HEK293 (cell line): Measurements from ENCODE around the gene ZFYVE28.

Experiments
- CTCF ChIA-PET: fragments of 350-600 bp; formaldehyde crosslinking; extraction: SDS; loops from one replicate; lab custom pipeline; 2021; ENCODE audit warnings: antibody characterized with exemption; lab: Yijun Ruan, JAX
- POLR2A ChIA-PET: fragments of 300-600 bp; formaldehyde crosslinking; extraction: SDS; loops from one replicate; lab custom pipeline; 2020; ENCODE audit warnings: antibody characterized with exemption, inconsistent platforms; lab: Yijun Ruan, JAX
- H3K27ac ChIP-seq: fragments of 200-500 bp; sonication (Bioruptor generic); 2 replicates; pipeline ENCODE4 v1.5.1; 2014; ENCODE audit warnings: low read depth, low read length, control low read depth, inconsistent platforms; ENCODE audit errors: extremely low read depth
- H3K36me3 ChIP-seq, 2 experiments: fragments of 200-500 bp in 1 of 2; sonication (Bioruptor generic) in 1 of 2; 1 replicate in 1 of 2; 2 replicates in 1 of 2; pipeline ENCODE4 v1.5.1; 2014 to 2017; ENCODE audit warnings: inconsistent platforms in 2 of 2, low read length in 2 of 2; ENCODE audit not compliant: control insufficient read depth in 2 of 2, insufficient read depth in 1 of 2
- H3K4me1 ChIP-seq: fragments of 200-500 bp; sonication (Bioruptor generic); 2 replicates; pipeline ENCODE4 v1.5.1; 2014; ENCODE audit warnings: mild to moderate bottlenecking, low read length, inconsistent platforms; ENCODE audit not compliant: control insufficient read depth, insufficient read depth
- H3K4me3 ChIP-seq: 2 replicates; pipeline ENCODE4 v1.5.1; 2011; ENCODE audit warnings: low read depth, mild to moderate bottlenecking, control low read depth, low read length, moderate library complexity
- H3K9me3 ChIP-seq: fragments of 200-500 bp; sonication (Bioruptor generic); 2 replicates; pipeline ENCODE4 v1.5.1; 2014; ENCODE audit warnings: low read depth, low read length, inconsistent platforms; ENCODE audit not compliant: control insufficient read depth, insufficient read depth
- EGR2 ChIP-seq: fragments of 450-650 bp; formaldehyde crosslinking; IDR thresholded peaks from 2 replicates; pipeline ENCODE4 v1.5.1; 2016; ENCODE audit warnings: low read depth, missing biosample characterization, missing genetic modification characterization
- GLIS1 ChIP-seq: fragments of 450-650 bp; formaldehyde crosslinking; IDR thresholded peaks from 2 replicates; pipeline ENCODE4 v1.5.1; 2016; ENCODE audit warnings: missing biosample characterization, missing genetic modification characterization
- GLIS2 ChIP-seq: fragments of 450-650 bp; formaldehyde crosslinking; IDR thresholded peaks from 2 replicates; pipeline ENCODE4 v1.5.1; 2016; ENCODE audit warnings: missing biosample characterization, missing genetic modification characterization
- KLF10 ChIP-seq: fragments of 450-650 bp; IDR thresholded peaks from 2 replicates; pipeline ENCODE4 v1.5.1; 2018; ENCODE audit warnings: missing biosample characterization, mild to moderate bottlenecking, missing genetic modification characterization
- KLF7 ChIP-seq: fragments of 450-650 bp; formaldehyde crosslinking; IDR thresholded peaks from 2 replicates; pipeline ENCODE4 v1.5.1; 2016; ENCODE audit warnings: missing biosample characterization, missing genetic modification characterization, borderline replicate concordance
- KLF9 ChIP-seq: fragments of 450-650 bp; formaldehyde crosslinking; IDR thresholded peaks from 2 replicates; pipeline ENCODE4 v1.5.1; 2016; ENCODE audit warnings: missing biosample characterization, missing genetic modification characterization, low read depth
- PATZ1 ChIP-seq: fragments of 450-650 bp; formaldehyde crosslinking; IDR thresholded peaks from 2 replicates; pipeline ENCODE4 v1.5.1; 2016; ENCODE audit warnings: missing biosample characterization, missing genetic modification characterization
- SCRT2 ChIP-seq: fragments of 450-650 bp; formaldehyde crosslinking; IDR thresholded peaks from 2 replicates; pipeline ENCODE4 v1.5.1; 2016; ENCODE audit warnings: missing biosample characterization, missing genetic modification characterization
- ZBTB8A ChIP-seq: fragments of 450-650 bp; formaldehyde crosslinking; IDR thresholded peaks from 2 replicates; pipeline ENCODE4 v1.5.1; 2016; ENCODE audit warnings: missing biosample characterization, missing genetic modification characterization
- ZFHX2 ChIP-seq: fragments of 450-650 bp; formaldehyde crosslinking; conservative IDR thresholded peaks from 2 replicates; pipeline ENCODE4 v1.5.1; 2016; ENCODE audit warnings: missing biosample characterization, missing genetic modification characterization
- ZFP69B ChIP-seq: fragments of 450-650 bp; formaldehyde crosslinking; IDR thresholded peaks from 2 replicates; pipeline ENCODE4 v1.5.1; 2016; ENCODE audit warnings: missing biosample characterization, missing genetic modification characterization
- ZIC2 ChIP-seq: fragments of 450-650 bp; formaldehyde crosslinking; IDR thresholded peaks from 2 replicates; pipeline ENCODE4 v1.5.1; 2016; ENCODE audit warnings: missing biosample characterization, missing genetic modification characterization
- ZNF148 ChIP-seq: fragments of 450-650 bp; formaldehyde crosslinking; IDR thresholded peaks from 2 replicates; pipeline ENCODE4 v1.5.0; 2017; ENCODE audit warnings: missing biosample characterization, missing genetic modification characterization, borderline replicate concordance
- ZNF157 ChIP-seq: fragments of 450-650 bp; formaldehyde crosslinking; IDR thresholded peaks from 2 replicates; pipeline ENCODE4 v1.5.1; 2016; ENCODE audit warnings: missing biosample characterization, missing genetic modification characterization
- ZNF214 ChIP-seq: fragments of 450-650 bp; formaldehyde crosslinking; IDR thresholded peaks from 2 replicates; pipeline ENCODE4 v1.5.1; 2017; ENCODE audit warnings: missing biosample characterization, mild to moderate bottlenecking, missing genetic modification characterization, borderline replicate concordance
- ZNF24 ChIP-seq: fragments of 450-650 bp; formaldehyde crosslinking; IDR thresholded peaks from 2 replicates; pipeline ENCODE4 v1.5.1; 2016; ENCODE audit warnings: missing biosample characterization, missing genetic modification characterization
- ZNF302 ChIP-seq: fragments of 450-650 bp; formaldehyde crosslinking; IDR thresholded peaks from 2 replicates; pipeline ENCODE4 v1.5.1; 2016; ENCODE audit warnings: missing biosample characterization, missing genetic modification characterization, low read depth
- ZNF335 ChIP-seq: fragments of 450-650 bp; formaldehyde crosslinking; conservative IDR thresholded peaks from 2 replicates; pipeline ENCODE4 v1.5.1; 2016; ENCODE audit warnings: missing biosample characterization, missing genetic modification characterization
- ZNF404 ChIP-seq: fragments of 450-650 bp; formaldehyde crosslinking; IDR thresholded peaks from 2 replicates; pipeline ENCODE4 v1.5.1; 2017; ENCODE audit warnings: missing biosample characterization, missing genetic modification characterization
- ZNF416 ChIP-seq: fragments of 450-650 bp; formaldehyde crosslinking; IDR thresholded peaks from 2 replicates; pipeline ENCODE4 v1.5.1; 2016; ENCODE audit warnings: missing biosample characterization, missing genetic modification characterization
- ZNF529 ChIP-seq: fragments of 450-650 bp; formaldehyde crosslinking; IDR thresholded peaks from 2 replicates; pipeline ENCODE4 v1.5.1; 2017; ENCODE audit warnings: missing genetic modification characterization, missing biosample characterization; ENCODE audit not compliant: insufficient replicate concordance
- ZNF560 ChIP-seq: fragments of 450-650 bp; formaldehyde crosslinking; IDR thresholded peaks from 2 replicates; pipeline ENCODE4 v1.5.1; 2017; ENCODE audit warnings: missing biosample characterization, missing genetic modification characterization, borderline replicate concordance
- ZNF561 ChIP-seq: fragments of 450-650 bp; IDR thresholded peaks from 2 replicates; pipeline ENCODE4 v1.5.1; 2018; ENCODE audit warnings: missing biosample characterization, missing genetic modification characterization, borderline replicate concordance
- ZNF596 ChIP-seq: fragments of 450-650 bp; IDR thresholded peaks from 2 replicates; pipeline ENCODE4 v1.5.0; 2018; ENCODE audit warnings: missing biosample characterization, mild to moderate bottlenecking, missing genetic modification characterization, moderate library complexity
- ZNF600 ChIP-seq: fragments of 450-650 bp; formaldehyde crosslinking; IDR thresholded peaks from 2 replicates; pipeline ENCODE4 v1.5.1; 2016; ENCODE audit warnings: missing biosample characterization, missing genetic modification characterization
- TF ChIP-seq, protein P1 (sequence below): fragments of 450-650 bp; formaldehyde crosslinking; IDR thresholded peaks from 2 replicates; pipeline ENCODE4 v1.5.1; 2016; ENCODE audit warnings: missing biosample characterization, missing genetic modification characterization, low read depth
- TF ChIP-seq, protein P2 (sequence below): fragments of 450-650 bp; formaldehyde crosslinking; optimal IDR thresholded peaks from 2 replicates; pipeline ENCODE3; 2016; ENCODE audit warnings: missing biosample characterization, mild to moderate bottlenecking, missing genetic modification characterization

The ZFYVE28 gene

GRCh38 chr4:2261853-2262144, 156.6 kb downstream of the ZFYVE28 start, which contains the start of gene MXD4:
MXD4 (minus strand) TSS chr4:2262109; CDS start chr4:2261980, 129 bp downstream.
- no peaks in the 10 kb centered on the region for H3K4me1 ChIP-seq
- POLR2A ChIA-PET = interaction anchor here (0.5 to 1.6 kb wide), 11 partner anchors 17 to 537 kb away, joined by 3 to 6 read pairs (median 3); partner anchors contain the start of genes CFAP99, HAUS3, POLN and RNF4
- CTCF ChIA-PET = no interaction called here
- H3K9me3 ChIP-seq = no peaks in the 10 kb centered on the region
- H3K36me3 ChIP-seq = peaks cover 0 to 38% of the 10 kb centered on the region in 2 experiments; a peak in 1 of 3 replicates
- H3K27ac ChIP-seq = peak within 1 kb of the TSS; percentile 88; the same call in 1 of the 2 replicates
- H3K4me3 ChIP-seq = peak within 1 kb of the TSS; percentile 64
- no peak for TF ChIP-seq KLF9 (tag by site-specific recombination)
- TF ChIP-seq ZNF596 (tag by site-specific recombination) = 0 out of 2 replicates have a peak, but pooled peaks have one; percentile 9
- TF ChIP-seq, protein P1, sequence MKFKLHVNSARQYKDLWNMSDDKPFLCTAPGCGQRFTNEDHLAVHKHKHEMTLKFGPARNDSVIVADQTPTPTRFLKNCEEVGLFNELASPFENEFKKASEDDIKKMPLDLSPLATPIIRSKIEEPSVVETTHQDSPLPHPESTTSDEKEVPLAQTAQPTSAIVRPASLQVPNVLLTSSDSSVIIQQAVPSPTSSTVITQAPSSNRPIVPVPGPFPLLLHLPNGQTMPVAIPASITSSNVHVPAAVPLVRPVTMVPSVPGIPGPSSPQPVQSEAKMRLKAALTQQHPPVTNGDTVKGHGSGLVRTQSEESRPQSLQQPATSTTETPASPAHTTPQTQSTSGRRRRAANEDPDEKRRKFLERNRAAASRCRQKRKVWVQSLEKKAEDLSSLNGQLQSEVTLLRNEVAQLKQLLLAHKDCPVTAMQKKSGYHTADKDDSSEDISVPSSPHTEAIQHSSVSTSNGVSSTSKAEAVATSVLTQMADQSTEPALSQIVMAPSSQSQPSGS (tag by site-specific recombination) = no peak

GRCh38 chr4:2261110-2261852, 157.2 kb downstream of the ZFYVE28 start:
- POLR2A ChIA-PET = interaction anchor here (1.0 to 1.6 kb wide), 3 partner anchors 19 to 208 kb away, joined by 3 to 6 read pairs (median 6); partner anchors contain the start of genes CFAP99, HAUS3, POLN and RNF4
- Histone ChIP-seq H3K9me3 (no peaks in the 10 kb centered on the region), H3K4me3 (peak overlapping the region; percentile 64), H3K27ac (peak overlapping the region; percentile 88; the same call in 1 of the 2 replicates), H3K36me3 (peaks cover 0 to 43% of the 10 kb centered on the region in 2 experiments; a peak in 1 of 3 replicates), H3K4me1 (no peaks in the 10 kb centered on the region)
- CTCF ChIA-PET = no interaction called here
- TF ChIP-seq GLIS2 (tag by site-specific recombination) (peak; percentile 55), PATZ1 (tag by site-specific recombination) (peak; percentile 39; the same call in 1 of the 2 replicates), ZBTB8A (tag by site-specific recombination) (peak; percentile 63), ZFHX2 (tag by site-specific recombination) (peak; percentile 86), ZNF404 (tag by site-specific recombination) (no peak), ZNF148 (no peak), ZNF560 (tag by site-specific recombination) (no peak), ZNF335 (tag by site-specific recombination) (peak; percentile 34), KLF7 (0 out of 2 replicates have a peak, but pooled peaks have one; percentile 24), KLF9 (tag by site-specific recombination) (0 out of 2 replicates have a peak, but pooled peaks have one; percentile 17), ZIC2 (tag by site-specific recombination) (peak; percentile 50), ZNF214 (tag by site-specific recombination) (no peak), ZNF561 (tag by site-specific recombination) (0 out of 2 replicates have a peak, but pooled peaks have one; percentile 42), ZFP69B (no peak), ZNF302 (tag by site-specific recombination) (no peak), SCRT2 (tag by site-specific recombination) (no peak), KLF10 (tag by site-specific recombination) (peak; percentile 32; the same call in 1 of the 2 replicates), GLIS1 (peak; percentile 50), ZNF600 (tag by site-specific recombination) (peak; percentile 69), EGR2 (peak; percentile 71), ZNF416 (tag by site-specific recombination) (no peak), ZNF24 (tag by site-specific recombination) (no peak), ZNF157 (tag by site-specific recombination) (no peak), ZNF529 (no peak)
- TF ChIP-seq, protein P2, sequence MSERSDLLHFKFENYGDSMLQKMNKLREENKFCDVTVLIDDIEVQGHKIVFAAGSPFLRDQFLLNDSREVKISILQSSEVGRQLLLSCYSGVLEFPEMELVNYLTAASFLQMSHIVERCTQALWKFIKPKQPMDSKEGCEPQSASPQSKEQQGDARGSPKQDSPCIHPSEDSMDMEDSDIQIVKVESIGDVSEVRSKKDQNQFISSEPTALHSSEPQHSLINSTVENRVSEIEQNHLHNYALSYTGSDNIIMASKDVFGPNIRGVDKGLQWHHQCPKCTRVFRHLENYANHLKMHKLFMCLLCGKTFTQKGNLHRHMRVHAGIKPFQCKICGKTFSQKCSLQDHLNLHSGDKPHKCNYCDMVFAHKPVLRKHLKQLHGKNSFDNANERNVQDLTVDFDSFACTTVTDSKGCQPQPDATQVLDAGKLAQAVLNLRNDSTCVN (tag by site-specific recombination) = peak; percentile 62
